Fibroblast of skin of scalp (primary cell): ENCODE results near the gene CEMIP2.

Experiments used
- DNase-seq: peaks from one replicate; pipeline ENCODE4 v3.0.0-alpha.2; 2013

CEMIP2 gene

DNA sequence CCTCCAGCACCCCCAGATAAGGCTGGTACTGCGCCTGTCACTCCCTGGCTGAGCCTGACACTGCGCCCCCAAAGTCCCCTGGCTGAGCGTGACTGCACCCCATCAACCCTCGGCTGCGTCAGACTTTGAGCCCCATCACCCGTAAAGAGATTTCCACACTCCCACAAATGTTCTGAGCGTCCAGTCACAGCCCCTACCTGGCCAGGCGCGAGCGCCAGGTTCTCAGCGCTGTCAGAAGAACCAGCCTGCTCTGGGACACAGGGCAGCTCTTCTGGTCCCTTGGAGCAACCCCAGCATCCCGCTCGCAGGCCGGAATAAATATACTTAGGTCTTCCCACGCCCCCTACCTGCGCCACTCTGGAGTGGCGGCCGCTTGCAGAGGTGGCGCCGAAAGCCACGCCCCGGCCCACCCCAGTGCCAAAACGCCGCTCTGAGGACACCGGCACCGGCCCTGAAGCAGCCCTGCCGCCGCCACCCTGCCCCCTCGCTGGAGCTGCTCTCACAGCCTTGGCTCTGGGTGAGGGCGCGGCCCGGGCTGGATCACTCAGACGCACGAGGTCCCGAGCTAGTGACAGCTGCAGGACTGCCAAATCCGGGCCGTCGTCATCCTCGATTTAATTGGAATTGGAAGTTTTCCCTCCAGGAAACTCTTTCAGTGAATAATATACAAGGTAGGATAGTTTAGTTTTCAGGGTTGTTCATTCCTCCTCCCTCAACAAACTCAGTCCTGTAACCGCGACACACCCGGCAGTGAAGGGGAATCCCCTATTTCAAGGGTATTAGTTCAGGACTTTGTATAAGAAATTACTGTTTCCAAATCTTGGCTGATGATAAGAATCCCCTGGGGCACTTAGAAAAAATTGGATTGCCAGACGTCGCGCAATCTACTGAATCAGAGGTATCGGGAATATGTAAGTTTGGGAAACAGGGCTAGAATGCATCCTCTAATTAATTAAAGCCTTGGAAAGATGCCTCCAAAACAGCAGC is 1.2 kb upstream of the CEMIP2 start:
- peak; percentile 31 for DNase-seq

GRCh38 chr9:71767776-71768321 is 464 bp downstream of the CEMIP2 start:
- DNase-seq = peak; percentile 33

GRCh38 chr9:71767163-71767775 is 1.0 kb downstream of the CEMIP2 start:
- no peak for DNase-seq

DNA sequence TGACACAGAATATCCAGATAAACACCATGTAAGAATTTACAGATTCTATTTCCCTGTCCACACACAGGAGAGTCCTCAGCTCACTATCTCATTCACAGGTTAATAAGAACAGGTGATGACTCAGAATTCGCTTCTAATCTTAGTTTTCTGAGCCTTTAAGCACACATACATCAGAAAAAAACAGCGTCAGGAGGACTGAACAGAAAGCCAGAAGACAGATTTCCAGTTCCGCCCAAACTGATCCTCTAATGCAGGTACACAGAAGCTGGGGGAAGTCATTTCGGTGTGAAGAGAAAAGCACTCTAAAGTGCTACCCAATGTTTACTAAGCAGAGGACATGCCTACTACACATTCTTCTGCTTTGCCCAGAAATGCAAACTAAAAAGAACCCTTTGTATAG is 1.6 kb downstream of the CEMIP2 start:
- no peak for DNase-seq

GRCh38 chr9:71765693-71766092 is 2.6 kb downstream of the CEMIP2 start:
- peak; percentile 65 for DNase-seq

GRCh38 chr9:71764891-71765290 is 3.4 kb downstream of the CEMIP2 start:
- DNase-seq = no peak

GRCh38 chr9:71764463-71764862 is 3.9 kb downstream of the CEMIP2 start:
- no peak for DNase-seq

DNA sequence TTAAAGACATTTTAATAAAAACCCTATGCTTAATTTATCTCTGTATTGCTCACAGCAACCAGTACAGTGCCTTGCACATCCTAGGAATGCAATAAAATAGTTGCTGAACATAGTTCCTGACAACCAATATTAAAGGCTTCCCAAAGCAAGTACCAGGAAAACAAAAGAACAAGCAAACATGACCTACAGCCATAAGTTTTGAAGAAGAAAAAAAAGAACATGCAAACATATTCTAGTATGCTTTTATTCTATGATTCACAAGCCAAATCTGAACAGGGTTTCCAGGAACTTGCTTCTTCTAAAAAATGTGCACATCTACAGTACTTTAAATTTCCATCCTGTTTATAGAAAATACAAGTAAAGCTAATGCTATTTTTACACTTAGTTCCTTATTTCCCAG is 4.5 kb downstream of the CEMIP2 start:
- peak; percentile 81 for DNase-seq

- peak; percentile 93 for DNase-seq
Measured at GRCh38 chr9:71762900-71763653, 5.2 kb downstream of the CEMIP2 start.

- no peak for DNase-seq
Measured at GRCh38 chr9:71761938-71762353, 6.4 kb downstream of the CEMIP2 start.

DNA sequence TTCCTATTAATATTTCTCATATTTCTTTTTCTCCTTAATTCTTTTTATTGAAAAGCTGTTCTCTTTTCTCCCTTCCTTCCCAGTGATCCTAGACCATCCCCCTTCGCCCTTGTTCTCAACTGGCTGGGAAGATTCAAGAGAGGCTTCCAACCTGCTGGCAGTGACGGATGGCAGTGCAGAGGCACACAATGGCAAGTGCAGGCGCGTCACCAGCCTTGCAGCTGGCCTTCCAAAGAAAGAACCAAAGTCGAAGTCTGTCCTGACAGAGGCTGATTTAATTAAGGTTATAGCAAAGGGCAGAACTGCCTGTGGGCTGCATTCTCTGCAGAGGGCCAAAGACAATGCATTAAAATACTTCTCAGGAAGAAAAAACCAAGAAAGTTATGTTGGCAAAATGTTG is 7.4 kb downstream of the CEMIP2 start:
- no peak for DNase-seq

- DNase-seq = no peak
Measured at GRCh38 chr9:71758785-71759184, 9.5 kb downstream of the CEMIP2 start.

- DNase-seq = no peak
Measured at GRCh38 chr9:71758277-71758676, 10.0 kb downstream of the CEMIP2 start.

DNA sequence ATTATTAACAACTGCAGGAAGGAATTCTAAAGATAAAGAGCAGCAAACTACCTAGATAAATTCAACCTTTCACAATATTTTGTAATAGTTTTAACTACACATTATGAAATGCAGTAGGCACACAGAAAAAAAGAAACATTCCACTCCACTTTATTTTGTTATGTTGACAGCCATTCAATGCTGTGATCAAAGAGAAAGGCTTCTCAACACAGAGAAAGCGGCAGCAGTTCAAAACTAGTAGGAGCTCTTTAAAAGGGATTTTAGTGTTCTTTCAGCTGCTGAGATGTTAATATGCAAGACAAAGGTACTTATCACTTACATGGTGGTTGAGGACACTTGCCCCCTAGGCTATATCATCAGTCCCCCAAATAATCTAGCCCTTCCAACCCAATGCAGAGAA is 11.6 kb downstream of the CEMIP2 start:
- DNase-seq = no peak

- peak; percentile 34 for DNase-seq
Measured at GRCh38 chr9:71755869-71756268, 12.4 kb downstream of the CEMIP2 start.

DNA sequence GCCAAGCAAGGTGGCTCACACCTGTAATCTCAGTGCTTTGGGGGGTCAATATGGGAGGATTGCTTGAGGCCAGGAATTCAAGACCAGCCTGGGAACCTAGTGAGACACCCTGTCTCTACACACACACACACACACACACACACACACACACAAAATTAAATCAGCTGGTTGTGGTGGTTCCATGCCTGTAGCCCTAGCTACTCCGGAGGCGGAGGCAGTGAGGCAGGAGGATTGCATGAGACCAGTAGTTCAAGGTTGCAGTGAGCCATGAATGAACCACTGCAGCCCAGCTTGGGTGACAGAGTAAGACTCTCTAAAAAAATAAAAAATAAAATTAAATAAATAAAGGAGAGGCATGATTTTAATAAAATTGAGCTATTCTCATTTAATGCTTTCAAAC is 13.1 kb downstream of the CEMIP2 start:
- DNase-seq = no peak

DNA sequence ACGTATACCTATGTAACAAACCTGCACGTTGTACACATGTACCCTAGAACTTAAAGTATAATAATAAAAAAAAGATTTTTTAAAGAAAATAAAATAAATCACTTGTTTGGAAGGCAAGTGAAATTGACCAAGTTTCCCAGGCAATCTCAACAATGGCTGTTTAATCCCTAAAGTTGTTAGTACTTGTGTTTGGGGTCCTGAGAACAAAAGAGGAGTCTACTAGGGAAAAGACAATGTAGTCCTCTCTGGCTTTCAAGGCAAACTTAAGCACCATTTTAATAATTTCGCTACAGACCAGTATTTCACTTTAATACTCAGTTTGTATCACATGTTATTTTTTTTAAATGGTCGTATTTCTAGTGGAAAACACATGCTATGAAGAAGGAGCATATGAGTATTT is 14.2 kb downstream of the CEMIP2 start:
- no peak for DNase-seq

DNA sequence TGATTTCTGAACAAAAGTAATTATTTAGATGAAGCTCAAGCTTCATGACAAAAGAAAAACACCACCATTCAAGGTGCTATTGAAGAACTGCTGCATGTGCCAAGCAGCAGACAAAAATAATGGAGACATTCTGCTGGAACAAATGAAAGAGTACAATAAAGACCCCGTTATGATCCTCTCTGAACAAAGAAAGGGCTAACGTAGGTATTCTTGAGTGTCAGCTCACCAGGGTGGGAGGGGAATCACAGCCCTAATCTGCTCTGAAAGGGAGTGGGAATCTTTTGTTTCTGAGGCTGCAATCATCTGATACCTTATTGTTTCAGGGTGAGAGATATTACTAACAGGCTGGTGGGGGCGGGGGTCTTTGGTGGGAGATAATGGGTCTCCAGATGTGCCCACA is 15.4 kb downstream of the CEMIP2 start:
- DNase-seq = no peak

- no peak for DNase-seq
Measured at GRCh38 chr9:71752352-71752751, 16.0 kb downstream of the CEMIP2 start.

- DNase-seq = peak; percentile 89
Measured at GRCh38 chr9:71748280-71748743, 20.0 kb downstream of the CEMIP2 start.

DNA sequence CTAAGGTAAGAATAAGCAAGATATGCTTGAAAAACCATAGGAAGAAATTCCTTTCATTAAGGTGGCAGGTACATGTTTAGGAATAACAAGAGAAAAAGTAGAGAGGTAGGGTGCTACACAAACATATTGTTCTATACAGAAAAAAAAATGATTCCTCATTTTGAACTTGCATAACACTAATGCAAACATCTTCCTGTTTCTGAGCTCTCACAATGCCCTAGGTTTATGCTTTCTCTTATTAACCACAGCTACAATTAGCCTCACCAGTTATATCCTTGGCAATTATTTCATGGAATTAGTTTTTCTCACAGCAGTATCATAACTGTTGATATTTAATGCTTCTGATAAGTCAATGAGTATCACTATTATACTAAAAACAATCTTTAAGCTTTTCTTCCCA is 20.7 kb downstream of the CEMIP2 start:
- no peak for DNase-seq

- DNase-seq = no peak
Measured at GRCh38 chr9:71746758-71747125, 21.6 kb downstream of the CEMIP2 start.
